ACC112 (cell line): Measurements from ENCODE around the gene UBR4.

Experiments
- H2AFZ ChIP-seq: fragments of 200-600 bp; sonication (generic); one replicate; pipeline ENCODE4 v1.6.0; 2017; ENCODE audit warnings: antibody characterized with exemption, low read length; ENCODE audit not compliant: unreplicated experiment
- H3K27ac ChIP-seq: fragments of 200-600 bp; sonication (generic); 2 replicates; pipeline ENCODE4 v1.5.1; 2014; ENCODE audit warnings: low read depth, mild to moderate bottlenecking, antibody characterized with exemption, low read length, moderate library complexity
- H3K27me3 ChIP-seq: fragments of 200-600 bp; sonication (generic); 2 replicates; pipeline ENCODE4 v1.6.1; 2014; ENCODE audit warnings: mild to moderate bottlenecking, antibody characterized with exemption, low read length, moderate library complexity, mixed read lengths; ENCODE audit not compliant: insufficient read depth
- H3K36me3 ChIP-seq: fragments of 200-600 bp; sonication (generic); 2 replicates; pipeline ENCODE4 v1.6.1; 2016; ENCODE audit warnings: mild to moderate bottlenecking, antibody characterized with exemption, low read length, moderate library complexity, mixed read lengths; ENCODE audit not compliant: insufficient read depth
- H3K4me1 ChIP-seq: fragments of 200-600 bp; sonication (generic); one replicate; pipeline ENCODE4 v1.6.1; 2016; ENCODE audit warnings: low read length, mixed read lengths; ENCODE audit not compliant: insufficient read depth, unreplicated experiment, control insufficient read depth
- H3K4me3 ChIP-seq: fragments of 200-600 bp; sonication (generic); 2 replicates; pipeline ENCODE4 v1.5.1; 2014; ENCODE audit warnings: mild to moderate bottlenecking, low read depth, low read length
- H3K79me2 ChIP-seq: fragments of 200-600 bp; sonication (generic); one replicate; pipeline ENCODE4 v1.6.0; 2016; ENCODE audit warnings: low read length; ENCODE audit not compliant: control insufficient read depth, unreplicated experiment, insufficient read depth

UBR4 gene

DNA sequence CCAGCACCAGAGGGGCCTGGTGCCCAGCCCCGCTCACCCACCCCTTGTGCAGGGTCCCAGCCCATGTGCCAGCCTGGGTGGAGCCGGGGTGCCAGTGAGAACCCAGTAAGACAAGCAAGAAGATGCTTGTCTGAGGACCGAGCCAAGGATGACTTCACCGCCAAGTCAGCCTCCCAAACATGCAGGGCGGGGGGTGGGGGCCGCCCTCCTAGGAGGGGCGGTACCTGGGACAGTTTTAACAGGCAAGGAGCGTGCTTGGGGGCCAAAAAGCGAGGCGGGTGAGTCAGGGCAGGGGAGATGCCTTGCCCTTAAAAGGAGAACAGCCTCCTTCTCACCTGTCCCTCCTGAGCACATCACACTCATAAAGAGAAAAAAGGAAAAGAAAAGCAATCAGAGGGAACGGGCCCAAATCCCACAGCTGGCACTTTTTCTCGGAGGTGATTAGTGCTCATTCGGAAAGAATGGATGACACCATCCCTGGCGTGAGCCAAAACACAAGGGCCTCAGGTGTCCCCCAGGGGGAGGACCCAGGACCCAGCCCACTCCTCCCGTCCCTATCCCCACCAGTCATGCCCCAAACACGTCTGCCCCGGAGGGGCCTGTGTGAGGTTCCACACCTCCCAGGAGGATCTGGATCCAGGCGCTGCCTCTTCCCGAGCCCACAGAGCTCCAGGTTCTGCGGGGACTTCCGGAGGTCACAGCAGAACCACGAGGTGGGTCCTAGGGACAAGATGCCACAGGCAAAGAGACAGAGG lies 176.0 kb downstream of the UBR4 start:
- Histone ChIP-seq H3K27ac (no peak overlapping the region), H3K4me1 (peaks cover 9% of the 10 kb centered on the region), H2AFZ (no peak overlapping the region), H3K4me3 (no peak overlapping the region), H3K36me3 (no peaks in the 10 kb centered on the region), H3K79me2 (no peaks in the 10 kb centered on the region), H3K27me3 (peaks cover 28% of the 10 kb centered on the region)

DNA sequence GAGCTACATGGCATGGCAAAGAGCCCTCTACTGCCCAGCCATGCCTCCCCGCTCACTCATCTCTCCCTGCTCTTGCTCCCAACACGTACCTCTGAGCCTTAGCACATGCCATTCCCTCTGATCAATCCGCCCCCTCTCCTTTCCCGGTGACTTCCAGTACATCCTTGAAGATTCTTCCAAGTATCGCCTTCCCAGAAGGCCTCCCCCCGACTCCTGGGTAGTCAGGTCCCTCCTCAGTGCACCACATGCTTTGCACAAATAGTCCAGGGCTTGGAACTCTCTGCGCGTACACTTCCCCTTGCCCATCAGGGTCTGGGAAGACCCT lies 176.6 kb downstream of the UBR4 start:
- Histone ChIP-seq H3K27me3 (peaks cover 29% of the 10 kb centered on the region), H3K36me3 (no peaks in the 10 kb centered on the region), H3K4me1 (peaks cover 9% of the 10 kb centered on the region), H3K79me2 (no peaks in the 10 kb centered on the region), H3K27ac (no peak overlapping the region), H3K4me3 (no peak overlapping the region), H2AFZ (no peak overlapping the region)

DNA sequence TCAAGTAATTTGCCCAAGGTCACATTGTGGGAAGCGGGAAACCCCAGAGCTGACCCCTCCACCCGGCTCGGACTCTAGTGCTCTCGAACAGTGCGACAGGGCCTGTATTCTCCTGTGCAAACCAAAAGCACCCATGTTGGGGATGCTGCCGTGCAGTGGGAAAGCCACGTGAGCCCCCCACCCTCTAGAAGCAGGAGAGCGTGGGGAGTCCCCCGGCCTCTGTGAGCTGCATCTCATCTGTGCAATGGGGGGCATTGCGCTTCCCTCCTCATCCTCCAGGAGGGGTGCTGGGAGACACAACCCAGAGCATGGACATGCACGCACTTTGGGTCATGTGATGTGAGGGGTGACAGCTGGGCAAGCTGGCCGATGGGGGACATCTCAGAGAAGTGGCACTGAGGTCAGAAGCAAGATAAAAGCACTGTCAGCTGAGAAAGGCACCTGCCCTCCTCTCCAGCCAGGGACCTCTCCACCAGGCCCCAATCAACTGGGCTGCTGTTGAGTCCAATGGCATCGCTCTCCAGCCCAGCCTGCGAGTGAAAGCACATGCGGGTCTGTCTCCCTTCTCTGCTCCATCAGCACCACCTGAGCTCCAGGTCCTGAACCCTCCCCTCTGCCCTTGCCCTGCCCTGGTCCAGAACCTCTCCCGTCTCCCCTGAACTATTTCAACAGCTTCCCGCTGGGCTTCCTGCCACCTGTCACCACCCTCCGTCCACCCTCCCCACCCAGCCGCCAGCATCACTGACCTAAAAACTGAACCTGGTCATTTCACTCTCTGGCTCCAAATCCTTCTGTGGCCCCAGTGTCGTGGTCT lies 177.2 kb downstream of the UBR4 start:
- no peaks in the 10 kb centered on the region for H3K79me2 ChIP-seq
- no peak overlapping the region for H3K4me3 ChIP-seq
- H3K27me3 ChIP-seq, result peaks cover 24% of the 10 kb centered on the region
- peaks cover 9% of the 10 kb centered on the region for H3K4me1 ChIP-seq
- H3K27ac ChIP-seq, result no peak overlapping the region
- no peaks in the 10 kb centered on the region for H3K36me3 ChIP-seq
- H2AFZ ChIP-seq, result no peak overlapping the region

GRCh38 chr1:19032413-19032695 lies 177.7 kb downstream of the UBR4 start:
- no peak overlapping the region for H3K27ac ChIP-seq
- no peak overlapping the region for H3K4me3 ChIP-seq
- H2AFZ ChIP-seq, result no peak overlapping the region
- H3K79me2 ChIP-seq, result no peaks in the 10 kb centered on the region
- H3K36me3 ChIP-seq, result no peaks in the 10 kb centered on the region
- H3K27me3 ChIP-seq, result peaks cover 18% of the 10 kb centered on the region
- H3K4me1 ChIP-seq, result peaks cover 9% of the 10 kb centered on the region

DNA sequence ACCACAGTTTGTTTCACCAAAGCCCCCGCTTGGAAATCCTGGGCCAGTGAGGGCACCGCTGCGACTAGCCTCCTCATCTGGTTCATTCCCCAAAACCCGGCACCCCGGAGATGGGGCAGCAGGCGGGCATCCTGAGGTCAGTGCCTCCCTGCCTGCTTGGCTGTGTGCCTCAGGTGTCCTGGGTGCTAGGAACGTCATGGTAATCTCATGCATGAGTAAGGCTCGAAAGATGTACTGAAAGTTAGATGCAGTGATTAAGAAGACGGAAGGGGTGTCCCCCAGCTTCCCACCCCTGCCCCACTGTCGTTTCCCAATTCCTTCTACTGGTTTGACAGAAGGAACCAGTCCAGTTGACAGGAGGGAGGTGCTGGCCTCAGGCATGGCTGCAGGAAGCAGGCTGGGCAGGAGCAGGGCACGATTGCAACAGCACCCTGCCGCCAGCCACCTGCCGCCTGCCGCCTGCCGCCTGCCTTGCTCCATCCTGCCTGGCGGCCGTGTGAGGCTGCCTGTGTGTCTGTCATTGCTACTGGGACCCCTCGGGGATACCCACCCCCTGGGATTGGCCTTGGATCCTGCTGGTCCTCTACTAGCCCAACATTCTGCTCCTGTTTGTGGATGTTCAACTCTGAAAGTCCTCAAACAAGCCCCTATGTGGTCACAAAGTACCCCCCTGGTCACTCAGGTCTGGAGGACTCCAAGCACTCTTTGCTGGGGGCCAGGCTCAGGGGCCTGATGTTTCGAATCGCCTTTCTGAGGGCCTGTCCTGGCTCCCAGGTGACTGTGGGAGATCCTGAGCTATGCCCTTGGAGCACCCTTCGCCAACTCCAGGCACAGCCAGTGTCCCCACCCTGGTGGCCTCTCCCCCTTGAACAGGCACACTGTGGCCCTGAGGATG lies 180.6 kb downstream of the UBR4 start:
- H3K36me3 ChIP-seq, result no peaks in the 10 kb centered on the region
- H3K27me3 ChIP-seq, result peaks cover 16% of the 10 kb centered on the region
- H3K79me2 ChIP-seq, result no peaks in the 10 kb centered on the region
- no peak overlapping the region for H3K4me3 ChIP-seq
- H2AFZ ChIP-seq, result no peak overlapping the region
- H3K27ac ChIP-seq, result no peak overlapping the region
- H3K4me1 ChIP-seq, result peaks cover 9% of the 10 kb centered on the region

- no peaks in the 10 kb centered on the region for H3K79me2 ChIP-seq
- H3K27me3 ChIP-seq, result peaks cover 16% of the 10 kb centered on the region
- H2AFZ ChIP-seq, result no peak overlapping the region
- H3K27ac ChIP-seq, result no peak overlapping the region
- no peak overlapping the region for H3K4me3 ChIP-seq
- H3K4me1 ChIP-seq, result peaks cover 3% of the 10 kb centered on the region
- H3K36me3 ChIP-seq, result no peaks in the 10 kb centered on the region
Observed at GRCh38 chr1:19028546-19029129, 181.4 kb downstream of the UBR4 start.

GRCh38 chr1:19028110-19028509 lies 182.0 kb downstream of the UBR4 start:
- H3K79me2 ChIP-seq, result no peaks in the 10 kb centered on the region
- H3K4me3 ChIP-seq, result no peak overlapping the region
- H3K4me1 ChIP-seq, result no peaks in the 10 kb centered on the region
- no peak overlapping the region for H3K27ac ChIP-seq
- no peaks in the 10 kb centered on the region for H3K36me3 ChIP-seq
- H2AFZ ChIP-seq, result no peak overlapping the region
- peaks cover 16% of the 10 kb centered on the region for H3K27me3 ChIP-seq
